Stomach smooth muscle (tissue), 2 donors: ENCODE data around the gene FTSJ1.

ENCODE experiments used
- H3K27ac ChIP-seq: one replicate; pipeline ENCODE4 v1.7.0; 2013; ENCODE audit warnings: mild to moderate bottlenecking, low read length, inconsistent platforms
- H3K27me3 ChIP-seq, 2 donors: one replicate each; pipeline ENCODE4 v1.7.0; 2013; ENCODE audit warnings: low read length in 2 of 2; ENCODE audit not compliant: insufficient read depth in 2 of 2, control insufficient read depth in 1 of 2
- H3K36me3 ChIP-seq, 2 donors: one replicate each; pipeline ENCODE4 v1.7.0; 2013; ENCODE audit warnings: low read length in 2 of 2; ENCODE audit not compliant: control insufficient read depth in 2 of 2, insufficient read depth in 2 of 2
- H3K4me1 ChIP-seq: one replicate; pipeline ENCODE4 v1.7.0; 2013; ENCODE audit warnings: low read length; ENCODE audit not compliant: control insufficient read depth, insufficient read depth
- H3K4me3 ChIP-seq, 2 donors: one replicate each; pipeline ENCODE4 v1.7.0; 2013; ENCODE audit warnings: low read length in 2 of 2
- H3K9ac ChIP-seq, 2 donors: one replicate each; pipeline ENCODE4 v1.7.0; 2013; ENCODE audit warnings: low read length in 2 of 2, mild to moderate bottlenecking in 1 of 2
- H3K9me3 ChIP-seq, 2 donors: one replicate each; pipeline ENCODE4 v1.7.0; 2013; ENCODE audit warnings: low read length in 2 of 2; ENCODE audit not compliant: control insufficient read depth in 2 of 2
- donor health status: healthy.
- donor health status: Pancreatic carcinoma.

Gene FTSJ1

GRCh38 chrX:48459483-48459882, 16.5 kb upstream of the FTSJ1 start:
- Histone ChIP-seq H3K27ac (no peak overlapping the region), H3K4me3 (no peak overlapping the region), H3K9ac (no peak overlapping the region), H3K36me3 (no peaks in the 10 kb centered on the region), H3K27me3 (peaks cover 0 to 20% of the 10 kb centered on the region in 2 donors), H3K4me1 (no peaks in the 10 kb centered on the region), H3K9me3 (peaks cover 0 to 3% of the 10 kb centered on the region in 2 donors)

GRCh38 chrX:48460031-48460430, 16.0 kb upstream of the FTSJ1 start:
- no peaks in the 10 kb centered on the region for H3K9me3 ChIP-seq

DNA sequence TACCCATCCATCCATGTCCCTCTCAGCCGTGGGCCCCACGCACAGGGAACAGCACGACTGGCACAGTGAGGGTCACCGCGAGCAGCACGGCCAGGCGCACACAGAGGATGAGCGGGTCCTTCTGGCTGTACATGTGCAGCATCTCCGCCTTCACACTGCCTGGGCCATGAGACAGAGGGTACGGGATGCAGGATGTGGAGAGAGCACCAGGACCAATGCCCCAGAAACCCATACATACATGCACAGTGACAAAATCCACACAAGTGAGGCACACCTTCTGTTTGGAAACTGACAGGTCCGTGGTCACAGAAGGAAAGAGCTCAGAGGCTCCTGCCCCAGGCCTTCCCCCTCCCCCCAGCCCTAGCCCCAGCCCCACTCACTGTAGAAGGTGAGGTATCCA, 15.4 kb upstream of the FTSJ1 start:
- Histone ChIP-seq H3K4me3 (no peak overlapping the region), H3K27me3 (peaks cover 0 to 27% of the 10 kb centered on the region in 2 donors), H3K4me1 (peaks cover 3% of the 10 kb centered on the region), H3K36me3 (no peaks in the 10 kb centered on the region), H3K27ac (no peak overlapping the region), H3K9ac (no peak overlapping the region), H3K9me3 (no peaks in the 10 kb centered on the region)

More at GRCh38 chrX:48460031-48460430, 16.0 kb upstream of the FTSJ1 start:
- Histone ChIP-seq H3K27me3 (peaks cover 0 to 22% of the 10 kb centered on the region in 2 donors), H3K4me3 (no peak overlapping the region), H3K4me1 (no peaks in the 10 kb centered on the region), H3K27ac (no peak overlapping the region), H3K36me3 (no peaks in the 10 kb centered on the region), H3K9ac (no peak overlapping the region)

GRCh38 chrX:48461830-48462229, 14.2 kb upstream of the FTSJ1 start:
- H3K36me3 ChIP-seq = no peaks in the 10 kb centered on the region
- no peak overlapping the region for H3K9ac ChIP-seq
- H3K4me1 ChIP-seq = peaks cover 3% of the 10 kb centered on the region
- no peak overlapping the region for H3K4me3 ChIP-seq
- H3K27me3 ChIP-seq = peaks cover 0 to 28% of the 10 kb centered on the region in 2 donors
- H3K9me3 ChIP-seq = no peaks in the 10 kb centered on the region
- no peak overlapping the region for H3K27ac ChIP-seq

- no peaks in the 10 kb centered on the region for H3K9me3 ChIP-seq
- no peaks in the 10 kb centered on the region for H3K36me3 ChIP-seq
- no peak overlapping the region for H3K4me3 ChIP-seq
- no peak overlapping the region for H3K9ac ChIP-seq
- H3K27me3 ChIP-seq = peaks cover 0 to 31% of the 10 kb centered on the region in 2 donors
- no peak overlapping the region for H3K27ac ChIP-seq
- H3K4me1 ChIP-seq = peaks cover 3% of the 10 kb centered on the region
Observed at GRCh38 chrX:48465336-48465933, 10.6 kb upstream of the FTSJ1 start.

- H3K9ac ChIP-seq = no peak overlapping the region
- H3K27ac ChIP-seq = no peak overlapping the region
- peaks cover 0 to 26% of the 10 kb centered on the region in 2 donors for H3K27me3 ChIP-seq
- no peaks in the 10 kb centered on the region for H3K9me3 ChIP-seq
- H3K4me1 ChIP-seq = peaks cover 3% of the 10 kb centered on the region
- no peak overlapping the region for H3K4me3 ChIP-seq
- no peaks in the 10 kb centered on the region for H3K36me3 ChIP-seq
Observed at GRCh38 chrX:48466696-48467095, 9.3 kb upstream of the FTSJ1 start.

DNA sequence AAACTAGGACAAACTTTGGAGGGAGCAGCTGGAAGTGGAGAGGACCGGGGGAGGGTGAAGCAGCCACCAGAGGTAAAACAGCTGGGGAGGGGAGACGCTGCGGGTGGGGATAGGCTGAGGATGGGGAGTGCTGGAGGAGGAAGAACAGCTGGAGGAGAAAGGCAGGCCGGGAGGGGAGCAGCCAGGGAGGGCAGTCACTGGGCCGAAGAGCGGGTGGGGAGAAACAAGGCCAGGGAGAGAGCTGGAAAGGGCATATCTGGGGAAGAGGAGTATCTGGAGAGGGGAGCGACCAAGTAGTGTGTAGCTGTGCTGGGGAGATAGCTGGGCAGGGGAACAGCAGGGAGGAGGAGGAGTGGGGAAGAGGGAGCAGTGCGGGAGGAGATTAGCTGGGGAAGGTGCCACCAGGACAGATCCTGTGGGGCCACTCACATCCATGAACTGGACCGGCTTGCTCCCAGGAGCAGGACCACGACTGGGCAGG, 8.7 kb upstream of the FTSJ1 start:
- peaks cover 0 to 26% of the 10 kb centered on the region in 2 donors for H3K27me3 ChIP-seq
- peak overlapping the region in 1 of 2 donors; percentile 57 for H3K4me3 ChIP-seq
- H3K9me3 ChIP-seq = no peaks in the 10 kb centered on the region
- H3K27ac ChIP-seq = no peak overlapping the region
- no peak overlapping the region for H3K9ac ChIP-seq
- H3K36me3 ChIP-seq = no peaks in the 10 kb centered on the region
- H3K4me1 ChIP-seq = peaks cover 3% of the 10 kb centered on the region

DNA sequence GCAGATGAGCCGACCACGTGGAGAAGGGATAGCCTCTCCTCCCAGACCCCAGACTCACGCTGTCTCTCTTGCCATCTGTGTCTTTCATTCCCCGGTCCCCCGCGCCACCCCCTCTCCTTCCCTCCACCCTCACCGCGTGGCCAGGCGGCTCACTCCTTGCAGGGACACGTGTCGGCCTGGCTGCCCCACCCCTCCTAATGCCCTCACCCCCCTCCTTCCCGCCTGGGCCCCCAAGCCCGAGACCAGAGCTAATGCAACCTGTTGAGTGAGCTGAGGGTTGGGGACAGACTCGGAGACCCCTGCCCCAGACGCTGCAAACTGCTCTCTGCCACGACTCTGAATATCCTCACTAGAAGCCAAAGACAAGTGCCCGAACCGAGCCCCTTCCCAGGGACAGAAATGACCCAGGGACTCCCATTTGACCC, 7.7 kb upstream of the FTSJ1 start:
- Histone ChIP-seq H3K9me3 (no peaks in the 10 kb centered on the region), H3K27ac (no peak overlapping the region), H3K27me3 (peaks cover 0 to 21% of the 10 kb centered on the region in 2 donors), H3K4me1 (peaks cover 3% of the 10 kb centered on the region), H3K4me3 (peak overlapping the region; percentile 40 to 57), H3K36me3 (no peaks in the 10 kb centered on the region), H3K9ac (peak overlapping the region in 1 of 2 donors; percentile 22)

DNA sequence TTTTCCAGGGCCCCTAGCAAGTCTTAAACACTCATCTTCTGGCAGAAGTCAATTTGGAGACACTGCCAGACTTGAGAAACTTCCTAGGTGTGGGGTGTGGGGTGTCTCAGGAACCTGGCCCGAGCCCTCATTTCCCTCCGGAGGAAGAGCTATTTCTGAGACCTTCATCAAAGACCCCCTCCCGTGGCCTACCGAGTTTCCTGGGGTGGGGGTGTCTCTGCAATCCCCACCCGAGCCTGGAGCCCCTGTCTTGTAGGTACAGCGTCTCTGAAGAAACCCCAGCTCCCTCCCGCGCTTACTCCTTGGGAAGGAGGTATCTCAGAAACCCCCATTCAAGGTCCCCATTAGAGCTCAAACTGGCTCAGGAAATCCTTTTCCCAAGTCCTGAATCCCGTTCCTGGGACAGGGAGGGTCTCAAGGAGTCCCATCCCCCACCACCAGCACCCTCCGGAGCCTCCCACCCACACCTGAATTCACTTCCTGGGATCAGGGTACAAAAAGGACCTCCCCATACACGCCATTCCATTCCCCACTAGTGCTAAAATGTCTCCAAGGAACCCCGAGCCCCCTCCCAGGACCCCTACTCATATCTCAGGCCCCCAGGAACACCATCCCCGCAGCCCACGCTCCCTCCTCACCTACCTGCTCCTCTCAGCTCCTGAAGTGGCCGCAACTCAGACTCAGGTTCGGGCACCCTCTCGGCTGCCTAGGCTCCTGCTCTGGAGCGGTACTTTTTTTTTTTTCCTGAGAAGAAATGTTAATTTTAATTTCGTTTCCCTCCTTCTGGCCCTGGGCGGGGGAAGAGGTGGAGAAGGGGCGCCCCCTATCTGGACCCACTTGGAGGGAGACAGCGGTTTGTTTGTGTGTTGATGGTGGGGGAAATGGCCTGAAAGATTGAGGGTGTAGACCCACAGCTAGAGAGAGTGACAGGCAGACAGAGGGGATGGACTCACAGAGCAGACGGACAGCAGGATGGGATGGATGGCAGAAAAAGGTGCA, 7.0 kb upstream of the FTSJ1 start:
- peaks cover 3% of the 10 kb centered on the region for H3K4me1 ChIP-seq
- no peak overlapping the region for H3K27ac ChIP-seq
- no peaks in the 10 kb centered on the region for H3K36me3 ChIP-seq
- H3K9ac ChIP-seq = no peak overlapping the region
- H3K9me3 ChIP-seq = no peaks in the 10 kb centered on the region
- peak overlapping the region; percentile 35 to 40 for H3K4me3 ChIP-seq
- H3K27me3 ChIP-seq = peaks cover 0 to 19% of the 10 kb centered on the region in 2 donors

GRCh38 chrX:48470110-48470832, 5.7 kb upstream of the FTSJ1 start, which contains the start of gene SLC38A5:
TSS of gene SLC38A5 (minus strand) at chrX:48470260. CDS start at chrX:48467924, 2,336 bp downstream.
- Histone ChIP-seq H3K9me3 (no peaks in the 10 kb centered on the region), H3K9ac (no peak within 1 kb of the TSS), H3K27ac (no peak within 1 kb of the TSS), H3K36me3 (no peaks in the 10 kb centered on the region), H3K4me3 (peak within 1 kb of the TSS; percentile 35 to 40), H3K4me1 (peaks cover 2% of the 10 kb centered on the region), H3K27me3 (peaks cover 0 to 13% of the 10 kb centered on the region in 2 donors)
